Ovary (tissue), 3 donors: ENCODE results near the gene PARK7.

Source experiments
- EP300 ChIP-seq: sonication (generic); formaldehyde crosslinking; IDR thresholded peaks from one replicate; pipeline ENCODE4 v1.6.1; 2017; ENCODE audit warnings: antibody characterized with exemption
- POLR2A ChIP-seq: fragments of 450-650 bp; IDR thresholded peaks from one replicate; pipeline ENCODE4 v1.6.1; 2017; ENCODE audit warnings: antibody characterized with exemption, mild to moderate bottlenecking, moderate library complexity
- TF ChIP-seq, protein P1 (sequence below), 3 donors: fragments of 450-650 bp in 2 of 3; fragments of 200-600 bp in 1 of 3; IDR thresholded peaks; one replicate each; pipeline versions ENCODE4 v1.5.1 to v1.8.0; 2016 to 2022; ENCODE audit warnings: antibody characterized with exemption in 3 of 3, mild to moderate bottlenecking in 1 of 3
- donor health status: DM: no; HTN: no; CAD: no.

DNA sequence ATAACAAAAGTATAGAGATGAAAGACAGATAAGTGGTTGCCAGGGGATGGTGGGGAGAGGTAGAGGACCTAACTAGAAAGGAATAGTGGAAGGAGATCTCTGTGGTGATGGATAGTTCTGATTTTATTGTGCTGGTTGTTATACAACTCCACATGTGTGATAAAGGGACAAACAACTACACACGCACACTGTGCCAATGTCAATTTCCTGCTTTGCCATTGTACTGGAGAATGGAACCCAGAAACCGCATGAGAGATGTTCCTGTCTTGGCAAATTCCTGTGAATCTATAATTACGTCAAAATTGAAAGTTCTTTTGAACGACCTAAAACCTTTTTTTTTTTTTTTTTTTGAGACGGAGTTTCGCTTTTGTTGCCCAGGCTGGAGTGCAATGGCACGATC, 31.9 kb upstream of the PARK7 start:
- TF ChIP-seq POLR2A, result no peak
- TF ChIP-seq, protein P1, sequence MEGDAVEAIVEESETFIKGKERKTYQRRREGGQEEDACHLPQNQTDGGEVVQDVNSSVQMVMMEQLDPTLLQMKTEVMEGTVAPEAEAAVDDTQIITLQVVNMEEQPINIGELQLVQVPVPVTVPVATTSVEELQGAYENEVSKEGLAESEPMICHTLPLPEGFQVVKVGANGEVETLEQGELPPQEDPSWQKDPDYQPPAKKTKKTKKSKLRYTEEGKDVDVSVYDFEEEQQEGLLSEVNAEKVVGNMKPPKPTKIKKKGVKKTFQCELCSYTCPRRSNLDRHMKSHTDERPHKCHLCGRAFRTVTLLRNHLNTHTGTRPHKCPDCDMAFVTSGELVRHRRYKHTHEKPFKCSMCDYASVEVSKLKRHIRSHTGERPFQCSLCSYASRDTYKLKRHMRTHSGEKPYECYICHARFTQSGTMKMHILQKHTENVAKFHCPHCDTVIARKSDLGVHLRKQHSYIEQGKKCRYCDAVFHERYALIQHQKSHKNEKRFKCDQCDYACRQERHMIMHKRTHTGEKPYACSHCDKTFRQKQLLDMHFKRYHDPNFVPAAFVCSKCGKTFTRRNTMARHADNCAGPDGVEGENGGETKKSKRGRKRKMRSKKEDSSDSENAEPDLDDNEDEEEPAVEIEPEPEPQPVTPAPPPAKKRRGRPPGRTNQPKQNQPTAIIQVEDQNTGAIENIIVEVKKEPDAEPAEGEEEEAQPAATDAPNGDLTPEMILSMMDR (IDR thresholded peaks at IDR 0.05), result no peak
- TF ChIP-seq EP300, result no peak
